ENCODE results near the gene PTX4.

DNA sequence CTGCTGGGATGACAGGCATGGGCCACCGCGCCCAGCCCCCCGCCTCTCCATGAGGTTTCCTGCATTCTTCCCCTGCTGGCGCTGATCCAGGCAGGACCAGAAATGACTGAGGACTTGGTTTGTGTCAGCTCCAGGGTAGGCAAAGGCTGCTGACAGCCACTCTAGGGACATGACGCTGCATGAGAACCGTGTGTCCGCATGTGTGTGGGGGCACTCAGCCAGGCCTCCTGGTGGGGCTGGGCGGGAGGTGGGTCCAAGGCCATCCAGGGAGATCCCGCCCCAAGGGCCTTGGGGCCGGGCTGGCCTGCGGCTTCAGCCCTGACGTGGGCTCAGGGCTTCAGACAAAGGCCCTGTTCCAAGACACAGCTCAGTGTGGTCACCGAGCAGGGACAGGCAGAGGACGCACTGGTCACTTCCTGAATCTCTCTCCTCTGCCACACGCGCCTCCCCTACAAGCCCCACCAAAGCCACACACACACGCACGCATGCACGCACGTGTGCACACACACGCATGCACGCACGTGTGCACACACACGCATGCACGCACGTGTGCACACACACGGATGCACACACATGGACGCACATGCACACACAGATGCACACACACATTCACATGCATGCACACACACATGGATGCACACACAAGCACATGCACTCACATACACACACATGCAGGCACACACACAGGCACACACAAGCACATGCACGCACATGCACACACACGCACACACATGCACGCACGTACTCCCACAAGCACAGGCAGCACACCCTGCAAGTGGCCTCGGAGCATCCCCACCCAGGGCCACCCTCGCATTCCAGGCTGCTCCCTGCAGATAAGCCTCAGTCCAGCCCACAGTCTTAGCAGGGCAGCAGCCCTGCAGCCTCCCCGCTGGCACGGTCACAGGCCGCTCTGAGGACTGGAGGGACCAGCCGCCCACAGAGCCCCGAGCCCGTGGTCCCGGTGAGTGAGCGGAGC lies 39.4 kb upstream of the PTX4 start:
- TF ChIP-seq, protein P1, sequence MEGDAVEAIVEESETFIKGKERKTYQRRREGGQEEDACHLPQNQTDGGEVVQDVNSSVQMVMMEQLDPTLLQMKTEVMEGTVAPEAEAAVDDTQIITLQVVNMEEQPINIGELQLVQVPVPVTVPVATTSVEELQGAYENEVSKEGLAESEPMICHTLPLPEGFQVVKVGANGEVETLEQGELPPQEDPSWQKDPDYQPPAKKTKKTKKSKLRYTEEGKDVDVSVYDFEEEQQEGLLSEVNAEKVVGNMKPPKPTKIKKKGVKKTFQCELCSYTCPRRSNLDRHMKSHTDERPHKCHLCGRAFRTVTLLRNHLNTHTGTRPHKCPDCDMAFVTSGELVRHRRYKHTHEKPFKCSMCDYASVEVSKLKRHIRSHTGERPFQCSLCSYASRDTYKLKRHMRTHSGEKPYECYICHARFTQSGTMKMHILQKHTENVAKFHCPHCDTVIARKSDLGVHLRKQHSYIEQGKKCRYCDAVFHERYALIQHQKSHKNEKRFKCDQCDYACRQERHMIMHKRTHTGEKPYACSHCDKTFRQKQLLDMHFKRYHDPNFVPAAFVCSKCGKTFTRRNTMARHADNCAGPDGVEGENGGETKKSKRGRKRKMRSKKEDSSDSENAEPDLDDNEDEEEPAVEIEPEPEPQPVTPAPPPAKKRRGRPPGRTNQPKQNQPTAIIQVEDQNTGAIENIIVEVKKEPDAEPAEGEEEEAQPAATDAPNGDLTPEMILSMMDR (IDR thresholded peaks at IDR 0.05): no peak
- no peak for TF ChIP-seq POLR2A (IDR thresholded peaks at IDR 0.05)
